NT2/D1 (cell line): ENCODE measurements around the gene FKBP8.
"Not testable (repeated sequence)": the region's sequence is repeated elsewhere in the genome, so short reads cannot be mapped to it uniquely, and the experiment has no call there.

ENCODE experiments used
- DNase-seq: peaks from one replicate; pipeline ENCODE4 v3.0.0-alpha.2; 2011; ENCODE audit warnings: low read depth, low spot score
- H3K27me3 ChIP-seq: 2 replicates; pipeline ENCODE4 v1.6.0; 2011; ENCODE audit warnings: mild to moderate bottlenecking; ENCODE audit not compliant: insufficient read length, insufficient read depth
- H3K36me3 ChIP-seq: 2 replicates; pipeline ENCODE4 v1.6.1; 2011; ENCODE audit warnings: mild to moderate bottlenecking, low read length, mixed read lengths; ENCODE audit not compliant: insufficient read depth, insufficient read length
- H3K4me1 ChIP-seq: 2 replicates; pipeline ENCODE4 v1.5.1; 2011; ENCODE audit not compliant: insufficient read depth, insufficient read length
- H3K4me3 ChIP-seq: 2 replicates; pipeline ENCODE4 v1.5.1; 2011; ENCODE audit warnings: low read depth; ENCODE audit not compliant: insufficient read length
- H3K9ac ChIP-seq: 2 replicates; pipeline ENCODE4 v1.6.0; 2011; ENCODE audit warnings: low read depth; ENCODE audit not compliant: insufficient read length
- H3K9me3 ChIP-seq: 2 replicates; pipeline ENCODE4 v1.5.1; 2011; ENCODE audit warnings: mild to moderate bottlenecking, low read length; ENCODE audit not compliant: insufficient read depth
- SUZ12 ChIP-seq: IDR thresholded peaks from 2 replicates; pipeline ENCODE4 v1.6.1; 2011; ENCODE audit not compliant: insufficient read length, insufficient read depth; ENCODE audit errors: extremely low read depth
- YY1 ChIP-seq: IDR thresholded peaks from 2 replicates; pipeline ENCODE4 v1.6.1; 2011; ENCODE audit not compliant: insufficient read length, insufficient read depth
- ZNF274 ChIP-seq: IDR thresholded peaks from 2 replicates; pipeline ENCODE4 v1.6.1; 2011; ENCODE audit warnings: mild to moderate bottlenecking, low read depth, low read length

Gene FKBP8

DNA sequence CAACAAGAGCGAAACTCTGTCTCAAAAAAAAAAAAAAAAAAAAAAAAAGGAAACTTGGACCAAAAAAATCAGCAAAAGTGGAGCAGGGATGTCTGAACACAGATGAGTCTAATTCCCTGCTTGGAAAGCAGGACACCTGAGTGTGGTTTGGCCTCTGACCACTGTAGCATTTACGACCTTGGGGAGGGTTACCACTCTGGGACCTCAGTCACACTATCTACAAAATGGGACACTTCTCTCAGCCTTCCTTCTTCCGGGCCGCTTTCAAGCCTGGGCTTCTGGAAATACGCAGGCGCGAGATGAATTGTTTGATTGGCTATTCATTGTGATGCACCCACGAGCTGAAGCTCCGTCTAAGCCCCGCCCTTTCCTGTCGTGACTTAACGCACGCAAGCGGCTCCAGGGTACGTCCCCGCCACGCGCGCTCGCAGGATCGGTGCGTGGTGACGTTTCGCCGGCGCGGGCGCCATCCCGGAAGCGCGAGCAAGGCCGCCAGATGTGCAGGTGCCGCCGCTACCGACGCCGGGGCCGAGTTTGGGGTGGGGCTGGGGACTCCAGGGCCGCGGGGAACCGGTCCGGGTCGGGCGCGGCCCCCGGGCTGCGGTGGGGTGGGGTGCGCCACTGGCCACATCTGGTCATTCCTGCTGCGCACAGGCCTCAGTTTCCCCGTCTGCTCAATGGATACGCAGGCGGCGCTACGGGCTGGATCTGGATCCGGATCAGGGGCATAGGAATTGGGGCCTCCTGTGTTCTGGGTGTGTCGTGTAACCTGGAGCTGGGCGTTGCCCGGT is 14.2 kb upstream of the FKBP8 start, which contains the start of gene KXD1:
Gene KXD1, plus strand, starts transcription at position 460 of the 791 bp plus-strand sequence. CDS start 4,187 bp downstream, outside the sequence.
- Histone ChIP-seq H3K9me3 (no peaks in the 10 kb centered on the region), H3K9ac (peak within 1 kb of the TSS; percentile 92), H3K27me3 (no peaks in the 10 kb centered on the region), H3K4me3 (peak within 1 kb of the TSS; percentile 82), H3K4me1 (peaks cover 3% of the 10 kb centered on the region), H3K36me3 (peaks cover 21% of the 10 kb centered on the region)
- TF ChIP-seq ZNF274 = no peak
- TF ChIP-seq YY1 = no peak
- TF ChIP-seq SUZ12 = no peak
- DNase-seq = peak; percentile 90

DNA sequence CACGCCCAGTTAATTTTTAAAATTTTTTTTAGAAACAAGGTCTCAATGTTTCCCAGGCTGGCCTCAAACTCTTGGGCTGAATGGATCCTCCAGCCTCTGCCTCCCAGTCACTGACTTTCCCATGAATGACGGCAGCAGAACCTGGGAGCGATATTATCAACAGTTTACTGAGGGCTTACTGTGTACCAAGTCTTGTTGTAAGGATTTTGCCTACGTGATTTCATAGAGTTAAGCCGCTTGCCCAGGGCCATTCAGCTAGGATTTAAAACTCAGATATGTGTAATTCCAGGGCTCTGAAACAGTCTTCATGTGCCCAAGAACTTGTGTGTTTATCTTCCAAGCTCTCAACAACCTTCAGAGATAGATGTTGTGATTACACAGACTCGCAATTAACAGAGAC is 8.3 kb upstream of the FKBP8 start:
- Histone ChIP-seq H3K9ac (no peak overlapping the region), H3K9me3 (no peaks in the 10 kb centered on the region), H3K4me3 (no peak overlapping the region), H3K36me3 (no peaks in the 10 kb centered on the region), H3K27me3 (no peaks in the 10 kb centered on the region), H3K4me1 (no peaks in the 10 kb centered on the region)
- TF ChIP-seq SUZ12 (no peak), YY1 (no peak), ZNF274 (no peak)
- DNase-seq = no peak

DNA sequence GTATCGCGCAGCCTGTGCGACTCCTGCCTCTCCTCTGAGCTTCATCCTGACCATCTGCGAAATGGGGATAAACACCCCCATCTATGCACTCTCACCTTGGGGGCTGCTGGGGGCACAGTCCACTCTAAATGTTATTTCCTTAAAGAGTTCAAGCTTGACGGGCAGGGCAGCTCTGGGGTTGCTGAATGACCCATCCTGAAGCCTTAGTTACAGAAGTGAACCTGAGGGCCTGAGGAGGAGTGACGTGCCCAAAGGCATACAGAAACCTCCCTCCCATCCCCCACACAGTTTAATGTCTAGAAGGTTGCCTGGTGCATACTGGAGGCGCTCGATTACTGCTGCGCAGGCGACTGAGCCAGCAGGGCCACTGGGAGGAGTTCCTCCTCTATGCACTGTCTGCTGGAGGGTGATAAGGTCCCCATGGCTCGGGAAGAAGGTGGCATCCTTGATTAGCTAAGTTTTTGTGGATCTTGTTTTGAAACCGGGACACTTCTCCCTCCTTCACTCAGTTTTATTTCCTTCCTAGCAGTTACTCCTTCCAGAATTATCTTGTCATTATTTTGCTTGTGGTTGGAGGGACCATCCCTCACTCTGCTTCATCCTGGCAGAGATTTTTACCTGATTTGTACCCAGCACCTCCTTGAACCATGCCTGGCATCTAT is 572 bp upstream of the FKBP8 start:
- DNase-seq = no peak
- no peaks in the 10 kb centered on the region for H3K27me3 ChIP-seq
- H3K4me3 ChIP-seq = peak overlapping the region; percentile 41
- peaks cover 31% of the 10 kb centered on the region for H3K36me3 ChIP-seq
- peaks cover 5% of the 10 kb centered on the region for H3K4me1 ChIP-seq
- peak overlapping the region; percentile 81 for H3K9ac ChIP-seq
- H3K9me3 ChIP-seq = no peaks in the 10 kb centered on the region
- TF ChIP-seq ZNF274 = no peak

DNA sequence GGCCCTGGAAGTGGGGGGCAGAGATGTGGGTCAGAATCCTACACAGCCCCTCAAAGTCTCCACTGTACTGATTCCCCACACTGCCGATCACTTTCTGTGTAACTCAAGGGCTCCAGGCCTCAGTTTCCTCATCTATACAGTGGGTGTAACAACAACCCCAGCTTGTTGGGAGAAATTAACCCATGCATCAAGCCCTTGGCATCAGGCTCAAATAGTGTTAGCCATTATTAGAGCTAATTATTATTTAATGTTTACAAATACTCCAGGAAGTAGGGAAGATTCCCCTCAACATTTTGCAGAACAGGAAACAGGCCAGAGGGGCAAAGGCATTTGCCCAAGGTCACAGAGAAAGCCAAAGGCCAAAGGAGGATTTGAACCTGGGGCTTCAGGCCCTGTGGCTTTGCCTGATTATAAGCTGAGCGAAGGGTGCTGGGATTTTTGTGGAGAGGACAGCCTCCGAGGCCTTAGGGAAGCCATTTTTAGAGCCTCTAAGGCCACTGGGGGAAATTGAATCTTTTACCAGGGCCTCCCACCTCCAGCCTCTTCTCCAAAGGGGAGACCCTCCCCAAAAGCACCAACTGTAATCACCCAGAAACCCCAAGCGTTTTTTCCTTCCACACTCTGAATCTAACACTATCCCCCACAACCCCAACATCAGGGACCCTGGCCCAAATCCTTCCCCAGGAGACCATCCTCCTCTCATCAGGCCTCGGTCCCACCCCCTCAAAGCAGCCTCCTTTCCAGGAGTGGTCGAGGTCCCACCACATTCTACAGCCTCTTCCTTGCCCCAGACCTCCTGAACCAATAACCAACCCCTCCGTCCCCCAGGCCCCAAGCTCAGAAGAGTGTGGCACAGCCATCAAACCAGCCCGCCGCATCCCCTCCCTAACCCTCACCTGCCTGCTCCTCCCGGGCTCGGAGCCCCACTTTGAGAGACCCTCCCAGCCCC is 1.1 kb downstream of the FKBP8 start:
- Histone ChIP-seq H3K36me3 (peaks cover 44% of the 10 kb centered on the region), H3K27me3 (no peaks in the 10 kb centered on the region), H3K9ac (peak overlapping the region; percentile 84), H3K4me3 (peak overlapping the region; percentile 67), H3K9me3 (no peaks in the 10 kb centered on the region), H3K4me1 (peaks cover 5% of the 10 kb centered on the region)
- no peak for DNase-seq
- no peak for TF ChIP-seq SUZ12
- no peak for TF ChIP-seq YY1
- no peak for TF ChIP-seq ZNF274

DNA sequence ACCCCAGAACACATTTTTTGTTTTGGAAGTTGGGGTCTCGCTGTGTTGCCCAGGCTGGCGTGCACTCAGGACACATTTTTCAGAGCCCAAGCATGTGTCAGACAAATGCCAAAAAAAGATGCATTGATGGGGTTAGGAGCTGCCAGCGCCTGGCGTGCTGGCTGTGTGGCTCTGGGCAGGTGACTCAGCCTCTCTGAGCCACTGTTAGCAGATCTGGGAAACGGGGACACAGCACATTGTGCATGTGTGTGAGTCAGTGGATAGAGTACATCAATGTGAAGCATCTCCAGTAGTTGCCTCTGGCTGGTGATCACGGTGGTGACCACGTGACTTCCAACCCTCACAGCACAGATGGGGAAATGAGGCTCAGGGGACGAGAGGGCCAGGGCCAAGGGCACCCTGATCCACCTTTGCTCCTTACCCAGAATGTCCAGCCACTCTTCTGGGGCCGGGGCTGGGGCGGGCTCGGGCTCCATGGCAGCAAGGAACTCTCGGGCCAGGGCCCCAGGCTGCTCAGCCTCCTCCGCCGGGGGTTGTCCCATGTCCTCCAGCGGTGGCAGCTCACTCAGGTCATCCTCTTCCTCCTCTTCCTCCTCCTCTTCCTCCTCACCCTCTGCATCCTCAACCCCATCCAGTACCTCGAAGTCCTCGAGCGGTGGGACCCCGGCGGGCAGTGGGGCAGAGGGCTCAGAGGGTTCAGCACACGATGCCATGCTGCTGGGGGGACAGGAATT is 1.9 kb downstream of the FKBP8 start:
- TF ChIP-seq YY1 (no peak), ZNF274 (no peak)
- H3K9ac ChIP-seq = no peak overlapping the region
- DNase-seq = no peak
- no peak overlapping the region for H3K4me3 ChIP-seq
- H3K4me1 ChIP-seq = peaks cover 5% of the 10 kb centered on the region
- no peaks in the 10 kb centered on the region for H3K27me3 ChIP-seq
- H3K9me3 ChIP-seq = no peaks in the 10 kb centered on the region
- peaks cover 52% of the 10 kb centered on the region for H3K36me3 ChIP-seq

DNA sequence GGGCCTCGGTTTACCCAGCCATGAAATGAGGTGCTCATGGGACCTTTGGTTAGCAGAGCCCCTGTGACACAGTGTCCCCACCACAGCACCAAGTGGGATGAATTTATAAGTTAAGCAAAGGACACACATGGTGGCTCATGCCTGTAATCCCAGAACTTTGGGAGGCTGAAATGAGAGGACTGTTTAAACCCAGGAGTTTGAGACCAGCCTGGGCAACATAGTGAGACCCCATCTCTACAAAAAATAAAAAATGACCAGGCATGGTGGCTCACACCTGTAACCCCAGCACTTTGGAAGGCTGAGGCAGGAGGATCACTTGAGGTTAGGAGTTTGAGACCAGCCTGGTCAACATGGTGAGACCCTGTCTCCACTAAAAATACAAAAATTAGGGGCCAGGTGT is 3.2 kb downstream of the FKBP8 start:
- H3K36me3 ChIP-seq = peaks cover 64% of the 10 kb centered on the region

More for the DNA sequence above, 3.2 kb downstream of the FKBP8 start:
- not testable (repeated sequence) for H3K27me3 ChIP-seq, H3K4me3 ChIP-seq, H3K4me1 ChIP-seq, H3K9me3 ChIP-seq, DNase-seq, H3K9ac ChIP-seq
